CD4-positive, alpha-beta T cell treated with Interleukin-4 for 4 hours (primary cell): ENCODE measurements around the gene MUC5B.

ENCODE experiments used
- DNase-seq: peaks from one replicate; pipeline ENCODE4 v3.0.0-alpha.2; 2020

The MUC5B gene

DNA sequence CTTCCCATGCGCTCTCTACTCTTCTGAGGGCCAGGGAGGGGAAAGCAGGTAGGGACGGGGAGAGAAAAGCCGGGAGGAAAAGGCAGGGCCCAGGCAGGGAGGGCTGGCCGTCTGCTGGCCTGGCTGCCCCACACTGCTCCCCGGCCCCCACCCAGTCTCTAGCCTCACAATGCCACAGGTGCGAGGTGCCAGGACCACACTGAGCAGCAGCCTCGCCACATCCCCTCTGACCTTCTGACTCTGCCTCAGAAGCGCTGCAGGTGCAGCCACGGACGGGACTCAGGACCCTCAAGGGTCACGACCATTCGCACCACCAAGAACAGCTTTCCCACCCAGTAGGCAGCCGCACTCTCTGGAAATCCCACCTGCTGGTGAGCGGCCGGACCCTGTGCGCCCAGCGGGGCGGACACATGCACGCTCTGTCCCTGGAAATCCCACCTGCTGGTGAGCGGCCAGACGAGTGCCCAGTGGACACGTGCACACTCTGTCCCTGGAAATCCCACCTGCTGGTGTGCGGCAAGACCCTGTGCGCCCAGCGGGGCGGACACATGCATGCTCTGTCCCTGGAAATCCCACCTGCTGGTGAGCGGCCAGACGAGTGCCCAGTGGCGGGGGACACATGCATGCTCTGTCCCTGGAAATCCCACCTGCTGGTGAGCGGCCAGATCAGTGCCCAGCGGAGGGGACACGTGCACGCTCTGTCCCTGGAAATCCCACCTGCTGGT is 66.5 kb downstream of the MUC5B start:
- no peak for DNase-seq

DNA sequence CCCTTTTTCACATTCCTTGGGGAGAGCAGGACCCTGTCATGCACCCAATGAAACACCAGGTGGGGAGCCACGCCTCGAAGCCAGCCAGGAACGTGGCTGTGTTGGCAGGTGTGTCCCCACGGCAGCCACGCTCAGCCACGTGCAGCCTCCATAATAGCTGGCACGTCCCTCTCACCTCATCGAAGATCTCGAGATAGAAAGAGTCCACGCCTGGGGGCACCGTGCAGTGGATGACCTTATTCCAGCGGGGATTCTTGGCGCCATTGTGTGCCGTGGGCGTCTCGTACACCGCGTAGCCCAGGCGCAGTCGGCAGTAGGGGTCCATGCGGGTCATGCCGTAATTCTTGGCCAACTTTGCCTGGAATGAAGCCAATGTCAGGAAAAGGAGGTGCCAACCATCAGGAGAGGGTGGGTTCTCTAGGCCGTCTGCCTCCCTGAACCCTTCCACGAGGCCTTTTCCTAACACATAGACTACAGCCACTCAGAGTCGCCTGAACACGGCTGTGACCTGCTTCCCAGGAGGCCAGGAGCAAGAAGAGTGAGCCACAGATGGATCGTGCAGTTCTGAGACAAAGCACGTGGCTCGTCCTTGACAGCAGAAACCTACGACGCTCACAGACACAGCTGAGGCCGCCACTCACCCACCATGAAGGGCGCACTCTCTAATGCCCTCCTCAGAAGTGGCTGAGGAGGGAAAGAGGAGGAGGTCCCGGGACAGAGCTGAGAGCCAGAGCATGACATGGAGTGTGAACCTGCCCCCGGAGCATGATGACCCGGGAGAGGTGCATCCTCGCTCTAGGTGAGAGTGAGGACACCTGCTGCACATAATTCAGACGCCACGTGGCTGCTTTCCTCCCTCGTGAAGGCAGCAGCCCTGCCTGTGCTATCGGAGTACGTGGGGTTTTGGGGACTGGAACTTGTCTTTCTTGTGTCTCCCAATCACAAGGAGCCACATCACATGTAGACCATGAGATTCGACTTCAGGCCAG is 67.5 kb downstream of the MUC5B start:
- no peak for DNase-seq

DNA sequence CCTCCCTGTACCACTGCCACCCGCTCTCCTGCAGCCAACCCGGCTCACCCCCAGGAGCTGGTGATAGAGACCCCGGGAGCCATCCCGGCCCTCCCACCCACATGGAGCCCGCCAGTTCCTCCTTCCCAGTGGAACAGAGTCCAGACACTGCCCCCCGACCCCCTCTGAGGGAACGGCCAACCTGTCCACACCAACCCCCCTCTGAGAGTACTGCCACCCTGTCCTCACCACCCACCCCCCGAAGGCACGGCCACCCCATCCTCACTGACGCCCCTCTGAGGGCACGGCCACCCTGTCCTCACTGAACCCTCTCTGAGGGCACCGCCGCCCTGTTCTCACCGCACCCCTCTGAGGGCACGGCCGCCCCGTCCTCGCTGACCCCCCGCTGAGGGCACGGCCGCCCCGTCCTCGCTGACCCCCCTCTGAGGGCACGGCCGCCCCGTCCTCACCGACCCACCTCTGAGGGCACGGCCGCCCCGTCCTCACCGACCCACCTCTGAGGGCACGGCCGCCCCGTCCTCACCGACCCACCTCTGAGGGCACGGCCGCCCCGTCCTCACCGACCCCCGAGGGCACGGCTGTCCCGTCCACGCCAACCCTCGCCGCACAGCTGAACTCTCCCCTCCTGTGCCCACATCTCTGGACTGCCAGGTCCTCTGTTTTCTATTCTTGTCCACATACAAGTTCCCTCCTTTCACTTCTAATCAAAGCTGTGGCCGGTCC is 68.6 kb downstream of the MUC5B start:
- DNase-seq, result no peak

DNA sequence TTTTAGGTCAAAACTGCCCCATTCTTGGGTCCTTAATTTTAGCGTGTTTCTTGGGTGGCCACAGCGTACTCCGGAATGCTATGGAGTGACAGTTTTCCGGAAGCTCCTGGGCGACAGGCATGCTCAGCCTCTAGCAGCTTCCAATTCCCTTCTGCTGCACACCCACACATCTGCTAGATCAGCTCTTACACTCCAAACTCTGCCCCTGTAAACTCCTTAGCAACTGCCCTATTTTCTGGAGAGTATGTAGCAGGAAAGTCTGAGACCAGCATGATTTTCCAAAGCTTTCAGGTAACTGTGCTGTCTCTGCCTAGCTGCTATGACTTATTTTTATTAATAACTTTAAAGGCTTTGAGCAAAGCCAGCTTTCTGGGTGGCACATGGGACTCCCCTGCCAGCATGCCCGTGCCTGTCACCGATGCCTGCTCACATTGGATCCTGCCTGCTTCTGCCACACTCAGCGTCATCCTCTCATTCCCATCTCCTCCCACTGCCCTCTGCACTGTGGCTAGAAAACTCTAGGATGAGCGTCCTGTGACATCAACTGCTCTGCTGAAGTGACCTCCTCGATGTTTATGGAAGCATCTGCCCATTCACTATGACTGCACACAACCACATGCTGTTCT is 69.3 kb downstream of the MUC5B start:
- no peak for DNase-seq

DNA sequence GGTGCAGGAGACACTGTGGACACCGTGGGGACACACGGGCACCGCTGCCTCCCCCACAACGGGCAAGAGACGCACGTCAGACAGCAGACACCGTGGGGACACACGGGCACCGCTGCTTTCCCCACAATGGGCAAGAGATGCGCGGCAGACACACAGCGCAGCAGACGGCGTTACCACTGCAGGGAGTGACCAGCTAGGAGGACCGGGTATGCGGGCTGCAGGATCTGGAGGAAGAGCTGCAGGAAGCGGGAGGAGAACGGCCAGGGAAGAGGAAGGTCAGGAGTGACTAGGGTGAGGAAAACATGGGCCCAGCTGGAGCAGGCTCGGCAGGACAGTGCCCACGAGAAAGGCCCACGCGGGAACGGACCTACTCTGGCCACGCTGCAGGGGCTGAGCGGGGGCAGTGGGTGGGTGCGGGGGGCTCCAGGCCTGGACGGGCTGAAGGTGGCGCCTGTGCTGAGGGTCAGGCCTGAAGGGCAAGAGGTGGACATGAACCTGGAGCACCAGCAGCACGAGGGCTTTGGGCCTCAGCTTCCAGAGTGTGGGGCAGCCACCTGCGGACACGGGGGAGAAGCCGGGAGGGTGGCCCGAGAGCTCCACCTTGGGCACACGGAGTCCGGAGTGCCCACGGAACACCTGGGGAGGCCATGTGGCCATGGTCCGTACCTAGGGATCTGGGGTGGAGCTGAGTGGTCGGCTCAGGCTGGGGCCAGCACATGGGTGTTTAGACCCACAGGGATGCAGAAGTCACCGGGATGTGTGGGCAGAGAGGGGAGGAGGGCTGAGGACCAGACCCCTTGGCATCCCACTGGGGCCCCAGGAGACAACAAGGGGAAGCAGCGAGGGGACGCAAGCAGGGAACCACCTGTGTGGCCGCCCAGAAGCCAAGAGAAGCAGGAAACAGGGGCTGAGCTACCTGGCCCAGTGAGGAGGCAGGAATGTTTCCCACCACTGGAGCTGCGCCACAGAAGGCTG is 70.1 kb downstream of the MUC5B start:
- no peak for DNase-seq

DNA sequence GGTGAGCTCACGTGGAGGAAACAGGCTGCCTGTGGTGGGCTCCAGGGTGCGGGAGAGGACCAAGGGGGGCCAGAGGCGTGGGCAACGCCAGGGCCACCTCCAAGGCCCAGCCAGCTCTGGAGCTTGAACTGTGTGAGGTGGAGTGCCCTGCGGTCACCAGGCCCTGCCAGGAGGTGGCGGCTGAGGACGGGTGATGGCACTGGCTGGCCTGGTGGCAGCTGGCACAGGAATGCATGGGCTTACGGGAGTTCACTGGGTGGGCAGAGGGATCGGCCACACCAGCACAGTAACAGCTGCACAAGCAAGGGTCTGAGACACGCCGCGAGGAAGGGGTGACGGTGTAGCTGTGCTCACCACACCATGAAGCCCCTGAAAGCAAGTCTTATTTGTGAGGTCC is 70.8 kb downstream of the MUC5B start:
- no peak for DNase-seq

DNA sequence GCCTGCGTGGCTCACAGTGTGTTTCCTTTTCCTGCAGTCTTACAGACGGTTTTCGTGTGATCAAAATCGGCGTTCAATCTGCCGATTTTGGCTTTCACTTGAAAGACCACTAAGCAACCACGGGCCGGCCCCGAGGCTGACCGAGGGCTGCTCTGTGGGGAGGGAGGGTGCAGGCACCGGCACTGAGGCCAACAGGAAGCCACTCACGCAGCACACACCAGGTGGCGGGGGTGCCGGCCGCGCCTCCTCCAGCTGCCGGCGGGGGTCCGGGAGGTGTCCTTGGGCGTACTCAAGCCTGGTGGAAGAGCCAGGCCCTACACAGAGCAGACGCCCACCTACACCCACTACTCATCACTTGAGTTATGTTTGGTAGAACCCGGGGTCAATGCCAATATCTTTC is 72.2 kb downstream of the MUC5B start:
- DNase-seq, result no peak

DNA sequence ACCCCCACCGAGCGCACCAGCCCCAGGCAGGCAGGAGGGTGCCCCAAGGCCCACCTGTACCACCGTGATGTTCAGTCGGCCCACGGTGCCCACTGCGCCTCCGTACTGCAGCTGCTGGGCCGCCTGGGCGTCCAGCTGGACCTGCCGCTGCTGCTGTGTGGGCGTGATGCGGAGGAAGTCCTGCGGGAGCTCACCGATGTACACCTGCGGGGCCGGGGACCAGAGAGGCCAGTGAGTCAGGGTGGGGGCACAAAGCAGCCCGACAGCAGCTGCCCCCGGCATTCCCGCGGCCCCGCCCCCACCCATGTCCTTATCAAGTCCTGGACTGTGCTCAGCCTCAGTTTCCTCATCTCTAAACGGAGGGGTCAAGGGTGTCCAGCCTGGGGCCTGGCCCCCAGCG is 72.7 kb downstream of the MUC5B start:
- DNase-seq, result no peak

DNA sequence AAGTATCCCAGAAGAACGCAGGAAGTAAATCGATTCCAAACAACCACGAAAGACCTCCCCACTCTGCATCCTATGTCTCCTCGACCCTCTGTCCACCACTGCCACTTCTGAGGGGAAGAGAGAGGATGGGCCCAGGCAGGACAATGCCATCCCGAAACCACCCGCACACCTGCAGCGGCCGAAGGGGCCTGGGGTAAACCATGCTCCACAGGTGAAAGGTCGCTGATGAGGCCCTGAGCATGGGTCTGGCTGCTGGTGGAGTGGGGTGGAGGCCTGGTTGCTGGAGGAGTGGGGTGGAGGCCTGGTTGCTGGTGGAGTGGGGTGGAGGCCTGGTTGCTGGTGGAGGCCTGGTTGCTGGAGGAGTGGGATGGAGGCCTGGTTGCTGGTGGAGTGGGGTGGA is 73.4 kb downstream of the MUC5B start:
- no peak for DNase-seq

DNA sequence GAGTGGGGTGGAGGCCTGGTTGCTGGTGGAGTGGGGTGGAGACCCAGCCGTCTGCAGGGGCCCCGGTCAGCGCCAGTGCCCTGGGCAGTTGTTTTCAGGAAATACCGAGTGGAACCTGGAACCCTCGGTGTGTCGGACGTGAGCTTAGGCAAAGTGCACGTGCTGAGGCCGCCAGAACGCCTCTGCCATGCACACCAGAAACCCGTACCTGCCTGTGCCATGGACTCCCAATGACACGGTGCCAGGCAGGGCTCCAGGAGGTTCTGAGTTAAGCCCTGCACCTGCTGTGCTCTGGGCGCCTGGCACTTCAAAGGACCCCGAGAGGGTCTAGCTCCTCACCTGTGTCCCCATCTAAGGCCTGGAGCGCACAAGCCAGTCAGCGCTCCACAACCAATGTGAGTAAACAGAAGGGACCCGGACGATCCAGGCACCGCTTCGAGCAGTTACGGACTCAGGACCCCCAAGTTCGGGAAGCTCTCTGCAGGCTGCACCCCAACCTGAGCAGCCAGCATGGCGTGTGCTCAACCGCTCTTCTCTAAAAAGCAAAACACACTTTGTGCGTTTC is 74.2 kb downstream of the MUC5B start:
- no peak for DNase-seq

DNA sequence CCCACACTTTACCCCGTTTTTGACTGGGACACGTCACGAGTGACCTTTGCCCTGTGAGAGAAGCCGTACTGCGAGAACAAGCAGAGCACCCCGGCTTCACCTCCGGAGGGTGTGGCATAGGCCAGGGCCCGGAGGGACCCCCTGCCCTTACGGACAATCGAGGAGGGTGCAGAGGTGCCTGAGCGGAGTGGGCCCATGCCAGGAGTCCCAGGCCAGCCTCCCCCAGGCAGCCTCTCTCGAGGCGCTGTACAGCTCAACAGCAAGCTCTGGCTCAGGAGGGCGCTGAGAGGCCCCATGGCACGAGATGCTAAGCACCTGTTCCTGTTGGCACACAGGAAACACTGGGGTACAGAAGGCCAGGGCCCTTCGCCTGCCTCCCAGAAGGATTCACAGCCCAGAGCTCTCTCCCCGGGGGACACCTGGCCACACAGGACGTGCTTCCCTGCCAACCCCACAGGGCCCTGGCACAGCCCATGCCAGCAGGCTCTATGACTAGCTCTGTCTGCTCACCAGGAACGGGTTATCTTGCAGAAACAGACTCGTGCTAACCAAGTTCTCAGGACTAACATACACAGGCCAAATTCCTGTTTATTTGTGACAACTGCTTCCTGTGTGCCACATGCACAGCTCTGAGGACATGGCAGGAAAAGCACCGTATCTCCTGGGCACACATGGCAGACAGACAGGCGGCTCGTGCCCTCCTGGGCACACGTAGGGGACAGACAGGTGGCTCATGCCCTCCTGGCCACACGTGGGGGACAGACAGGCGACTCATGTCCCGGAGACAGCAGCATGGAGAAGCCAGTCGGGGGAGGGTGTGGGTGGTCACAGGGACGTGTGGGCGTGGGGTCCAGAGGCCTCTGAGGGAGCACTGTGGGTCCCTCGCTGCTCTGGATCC is 75.0 kb downstream of the MUC5B start:
- DNase-seq, result no peak

DNA sequence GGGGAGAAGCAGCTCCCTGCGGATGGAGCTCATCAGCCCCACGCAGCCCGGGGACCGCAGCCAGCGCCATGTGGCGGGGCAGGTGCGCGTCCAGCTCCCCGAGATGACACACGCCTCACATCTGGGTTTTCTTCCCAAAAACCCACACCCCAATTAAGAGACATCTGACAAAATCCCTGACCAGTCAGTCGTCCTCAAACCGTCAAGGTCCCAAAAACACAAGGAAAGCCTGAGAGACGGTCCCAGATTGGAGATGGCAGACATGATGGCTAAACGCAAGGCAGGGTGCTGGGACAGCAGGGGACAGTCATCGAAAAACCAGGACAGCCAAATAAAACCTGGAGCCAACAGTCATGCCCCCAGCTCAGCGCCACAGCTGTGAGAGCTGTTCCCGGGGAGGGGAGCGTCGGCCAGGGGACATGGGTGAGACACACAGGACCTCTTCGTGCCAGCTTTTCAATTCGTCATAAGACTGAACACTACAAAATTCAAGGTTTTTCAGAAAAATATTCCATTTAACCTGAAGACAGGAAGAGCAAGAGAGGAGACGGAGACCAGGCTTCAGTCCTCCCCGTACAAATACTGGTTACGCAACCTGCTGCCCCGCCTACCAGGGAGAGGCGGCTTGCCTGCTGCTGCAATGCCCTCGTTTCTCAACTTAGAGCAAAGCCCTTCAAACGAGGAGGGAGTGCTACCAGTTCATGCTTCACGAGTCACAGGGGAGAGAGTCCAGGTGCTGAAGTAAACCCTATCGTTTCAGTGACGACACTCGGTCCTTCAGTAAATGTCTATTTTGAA is 76.0 kb downstream of the MUC5B start:
- DNase-seq, result no peak

DNA sequence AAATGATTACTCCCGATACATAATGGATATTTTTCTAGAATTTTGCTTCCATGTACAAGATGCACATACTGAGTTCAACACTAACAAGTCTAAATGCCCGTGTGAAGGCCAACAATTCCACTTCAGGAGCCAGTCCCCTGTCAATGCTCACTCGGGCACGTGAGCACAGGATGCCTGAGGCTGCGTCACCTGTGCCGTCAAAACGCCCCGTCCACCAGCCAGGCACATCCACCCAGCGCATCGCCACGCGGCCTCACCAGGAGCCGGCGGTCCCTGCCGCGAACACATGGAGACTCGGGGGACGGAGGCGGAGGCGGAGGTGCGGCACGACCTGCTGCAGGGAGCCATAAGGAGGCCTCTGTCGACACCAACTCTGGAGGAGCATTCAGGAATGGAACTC is 76.8 kb downstream of the MUC5B start:
- no peak for DNase-seq

DNA sequence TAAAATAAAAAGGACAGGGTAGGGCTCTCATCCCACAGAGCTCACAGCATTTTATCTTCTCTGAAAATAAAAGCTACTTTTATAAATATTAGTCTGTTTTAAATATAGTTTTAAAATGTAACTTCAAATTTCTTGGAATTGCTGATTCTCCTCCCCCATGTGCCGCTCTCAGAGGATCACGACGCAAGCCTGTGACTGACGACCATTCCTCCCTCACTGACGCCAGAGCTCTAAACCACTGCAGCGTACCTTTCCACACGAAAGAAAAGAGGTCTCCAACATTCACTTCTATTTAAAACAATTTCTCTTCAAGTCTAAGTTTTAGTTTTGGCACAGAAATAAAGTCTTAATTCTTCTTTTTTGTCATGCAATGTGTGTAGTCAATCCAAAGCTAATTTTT is 77.3 kb downstream of the MUC5B start:
- no peak for DNase-seq

DNA sequence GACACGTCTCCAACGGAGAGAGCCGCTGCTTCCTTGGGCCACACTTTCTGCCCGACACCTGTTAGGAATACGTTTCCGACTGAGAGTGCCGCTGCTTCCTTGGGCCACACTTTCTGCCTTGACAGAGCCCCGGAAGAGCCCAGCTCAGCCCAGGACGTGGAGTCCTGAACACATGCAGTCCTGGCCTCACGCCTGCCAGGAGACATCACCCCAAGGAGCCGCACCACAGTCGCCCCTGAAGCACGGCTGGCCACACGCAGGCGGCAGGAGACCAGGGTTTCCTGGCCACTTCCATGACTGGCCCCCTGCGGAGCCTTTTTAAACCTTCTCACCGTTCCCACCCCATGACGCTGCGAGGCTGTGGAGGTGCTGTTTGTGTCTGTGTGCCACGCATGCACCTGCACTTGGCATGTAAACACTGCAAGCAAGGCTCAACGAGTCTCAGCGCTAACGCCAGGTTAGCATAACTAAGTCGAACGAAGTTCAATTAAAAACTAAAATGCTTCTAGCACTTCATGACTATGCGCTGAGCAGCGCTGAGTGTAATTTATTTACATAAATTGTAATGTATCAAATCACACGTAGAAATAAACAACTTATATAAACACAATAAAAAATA is 77.8 kb downstream of the MUC5B start:
- no peak for DNase-seq

DNA sequence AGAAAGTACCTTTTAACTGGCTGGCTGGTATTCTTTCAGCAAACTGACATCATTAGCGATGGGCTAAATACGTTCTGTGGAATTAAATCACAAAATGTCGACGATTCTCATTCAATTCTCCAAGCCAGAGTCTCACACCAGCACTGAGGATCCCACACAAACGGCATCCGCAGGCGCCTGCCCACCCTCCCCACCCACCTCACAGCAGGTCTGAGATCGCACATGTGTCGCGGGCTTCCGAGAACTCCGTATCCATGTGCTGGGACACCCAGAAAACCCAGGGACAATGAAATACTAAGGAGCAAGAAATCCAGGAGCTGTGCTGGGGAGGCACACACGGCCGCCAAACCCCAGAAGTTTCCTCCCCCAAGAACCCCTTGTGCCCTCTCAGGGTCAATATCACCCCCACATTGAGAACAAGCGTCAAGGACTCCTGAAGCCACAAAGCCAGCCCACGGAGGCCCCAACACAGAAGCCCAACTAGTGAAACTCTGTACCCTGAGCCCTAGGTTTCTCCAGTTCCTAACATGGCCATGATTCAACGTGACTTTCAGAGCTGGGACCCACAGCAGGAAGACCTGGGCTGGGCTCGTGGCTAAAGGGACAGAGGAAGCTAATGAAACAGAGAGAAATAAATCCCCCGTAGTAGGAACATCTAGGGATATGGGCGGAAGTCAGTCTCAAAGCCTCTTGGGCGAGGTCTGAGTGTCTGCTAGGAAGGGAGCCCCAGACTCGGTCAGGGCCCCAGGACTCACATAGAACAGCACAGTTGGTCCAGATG is 78.5 kb downstream of the MUC5B start:
- no peak for DNase-seq

DNA sequence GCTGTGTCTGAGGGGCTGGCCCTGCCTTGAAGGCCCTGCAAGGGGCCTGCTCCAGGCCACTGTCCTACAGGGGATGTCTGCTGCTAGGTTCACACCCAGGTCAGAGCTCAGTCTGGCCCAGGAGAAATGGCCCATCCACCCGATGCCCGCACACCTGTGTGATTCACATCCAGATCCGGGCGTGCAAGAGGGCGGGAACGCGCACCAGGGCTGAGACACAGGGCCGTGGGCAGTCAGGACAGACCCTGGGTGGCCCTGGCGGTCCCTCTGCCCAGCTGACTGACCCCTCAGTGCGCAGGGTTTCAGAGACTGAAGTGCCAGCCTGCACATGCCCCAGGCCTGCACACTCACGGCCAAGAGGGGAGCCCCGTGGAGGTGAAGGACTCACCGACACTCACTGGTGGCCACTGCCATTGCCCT is 79.2 kb downstream of the MUC5B start:
- no peak for DNase-seq

DNA sequence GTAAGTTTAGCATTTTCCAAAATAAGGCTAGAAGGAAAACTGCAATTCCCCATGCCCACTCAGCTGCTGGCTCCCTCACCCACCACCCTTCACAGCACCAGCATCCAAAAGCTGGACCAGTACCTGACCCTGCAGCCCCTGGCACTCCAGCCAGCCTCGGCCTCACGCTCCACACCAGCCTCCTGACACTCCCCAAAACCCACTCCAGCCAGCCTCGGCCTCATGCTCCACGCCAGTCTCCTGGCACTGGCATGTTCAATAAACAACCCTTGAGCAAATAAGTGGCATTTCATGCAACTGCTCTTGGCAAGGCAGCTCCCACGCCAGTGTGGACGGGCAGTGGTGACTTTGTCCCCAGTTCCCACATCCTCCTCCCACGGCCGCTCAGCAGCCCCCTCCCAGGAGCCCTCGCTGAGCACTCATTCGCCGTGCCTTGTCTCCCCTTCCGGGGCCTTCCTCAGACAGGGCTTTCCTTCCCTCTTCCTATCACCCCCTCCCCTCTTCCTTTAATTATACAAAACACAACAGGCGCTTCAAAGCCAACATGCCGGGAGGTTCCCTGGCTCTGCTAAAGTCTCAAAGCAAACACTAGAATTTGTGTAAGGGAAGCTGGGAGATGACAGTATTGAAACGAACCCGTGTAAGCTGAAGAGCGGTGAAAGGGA is 79.7 kb downstream of the MUC5B start:
- no peak for DNase-seq
